RPMI7951 (cell line): Measurements from ENCODE around the gene ZNF419. TPM values are rescaled to one million over a fixed set of nuclear protein-coding genes. Genes with fewer than 3 reads are reported as not detected.
"Not testable (repeated sequence)": the region's sequence is repeated elsewhere in the genome, so short reads cannot be mapped to it uniquely, and the experiment has no call there.

Experiments used
- DNase-seq: peaks from one replicate; pipeline ENCODE4 v3.0.0-alpha.2; 2012; ENCODE audit warnings: low read depth
- total RNA-seq: library from RNA; depleted of rRNA; stranded (reverse); fragments of >200 nt; shearing (Covaris generic); gene quantifications from 2 replicates; pipeline ENCODE4 v1.2.3, GENCODE V29; 2014; rRNA removed

The ZNF419 gene
- 11.1 and 12.0 TPM in 2 replicates for total RNA-seq

DNA sequence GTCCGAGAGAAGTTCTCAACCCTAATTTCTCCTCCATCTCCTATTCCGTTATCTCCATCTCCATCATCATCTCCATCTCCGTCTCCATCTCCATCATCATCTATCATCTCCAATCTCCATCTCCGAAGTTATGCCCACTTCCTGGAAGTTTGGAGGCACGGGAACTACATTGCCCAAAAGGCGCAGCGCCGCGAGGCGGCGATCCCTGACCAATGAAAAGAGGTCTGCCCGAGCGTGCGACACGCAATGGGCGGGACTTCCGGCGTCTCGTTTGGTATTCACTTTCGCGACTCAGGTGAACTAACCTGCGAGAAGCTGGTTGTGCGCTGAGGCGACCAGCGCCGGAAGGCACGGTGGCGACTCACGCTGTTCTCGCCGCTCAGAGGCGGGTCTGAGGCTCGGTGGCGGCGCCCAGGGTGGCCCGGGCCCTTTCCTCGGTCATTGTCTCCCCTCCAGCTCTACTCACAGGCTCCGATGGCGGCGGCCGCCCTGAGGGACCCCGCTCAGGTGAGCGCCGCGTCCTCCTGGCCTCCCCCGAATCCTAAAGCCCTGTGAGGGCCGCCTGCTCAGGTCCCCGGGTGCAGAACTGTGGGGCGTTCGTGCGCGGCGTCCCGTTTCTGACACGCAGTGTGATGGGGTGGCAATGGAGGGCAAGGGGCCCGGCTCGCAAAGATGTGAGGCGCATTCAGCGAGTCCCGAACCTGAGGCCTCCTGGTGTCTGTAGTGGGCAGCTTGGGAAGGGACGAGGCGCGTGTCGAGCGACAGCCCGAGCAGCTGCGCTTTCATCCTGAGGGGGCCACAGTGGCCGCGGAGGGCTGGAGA is at the start of gene ZNF419:
TSS of gene ZNF419 (plus strand) at position 274 of the 822 bp plus-strand sequence. CDS start at position 475, 201 bp downstream.
- peak; percentile 86 for DNase-seq

DNA sequence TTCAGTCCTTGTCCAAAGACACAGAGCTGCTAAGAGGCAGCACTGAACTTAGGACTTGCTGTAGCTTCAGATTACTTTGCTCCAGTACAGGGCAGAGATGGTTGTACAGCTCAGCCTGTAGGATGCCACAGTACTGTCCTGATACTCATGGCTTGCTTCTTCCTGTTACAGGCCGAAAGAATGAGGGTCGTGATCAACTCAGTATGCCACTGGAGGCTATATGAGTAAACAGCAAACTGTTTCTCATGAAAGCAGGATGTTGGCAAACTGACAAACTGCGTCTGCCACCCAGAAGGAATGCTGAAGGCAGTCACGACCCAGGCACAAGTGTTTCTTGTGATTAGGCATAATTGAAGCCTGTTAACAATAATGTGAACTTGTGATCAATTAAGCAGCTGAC is 49.6 kb upstream of the ZNF419 start:
- no peak for DNase-seq

DNA sequence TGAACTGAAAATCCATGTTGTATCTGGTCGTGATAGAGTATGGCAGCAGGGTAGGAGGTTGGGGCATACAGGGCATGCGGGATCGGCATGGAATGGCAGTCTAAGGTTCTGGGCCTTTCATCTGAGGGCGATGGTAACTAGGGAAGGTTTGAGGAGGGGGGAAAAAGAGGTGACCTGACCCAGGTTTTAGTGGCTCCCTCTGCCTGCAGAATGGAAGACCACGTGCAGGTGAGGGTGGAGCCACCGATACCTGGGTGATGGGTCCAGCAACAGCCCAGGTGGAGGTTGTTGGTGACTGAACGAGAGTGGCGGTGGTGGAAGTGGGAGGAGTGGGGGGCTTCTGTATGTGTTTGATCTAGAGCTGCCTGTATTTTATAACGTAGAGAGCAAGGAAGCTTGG is 48.6 kb upstream of the ZNF419 start:
- DNase-seq, result no peak

DNA sequence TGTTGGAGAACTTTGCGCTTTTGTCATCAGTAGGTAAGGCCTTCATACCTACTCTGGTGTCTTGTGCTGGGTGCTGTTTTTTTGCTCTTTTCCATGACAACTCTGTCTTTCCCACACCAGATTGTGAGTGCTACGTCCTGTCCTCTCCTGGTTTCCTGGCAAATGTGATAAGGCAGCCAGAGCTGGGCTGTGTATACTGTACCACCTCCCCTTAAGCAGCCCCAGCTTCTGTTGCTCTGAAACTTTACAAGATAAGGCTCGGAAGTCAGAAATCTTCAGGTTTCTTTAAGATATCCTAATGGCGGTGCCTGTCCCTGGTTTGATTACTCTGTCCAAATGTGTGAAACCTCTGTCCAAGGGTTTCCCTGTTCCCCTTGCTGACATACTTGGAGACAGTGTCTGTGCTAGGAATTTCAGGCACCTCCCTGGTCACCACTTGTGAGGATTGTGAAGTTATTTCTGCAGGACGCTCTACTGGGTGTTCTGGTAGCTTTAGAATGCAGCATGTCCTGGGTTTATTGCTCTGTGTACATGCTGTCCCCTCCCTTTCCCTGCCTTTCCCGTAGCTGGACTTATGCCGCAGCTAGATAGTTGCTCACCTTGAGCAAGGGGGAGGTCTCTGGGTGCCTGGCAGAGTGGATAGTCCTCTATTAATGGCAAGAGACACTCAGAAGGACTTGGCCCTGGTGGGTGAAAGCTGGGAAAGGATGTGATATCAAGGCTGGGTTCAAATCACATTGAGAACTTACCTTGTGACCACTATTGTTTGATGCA is 45.4 kb upstream of the ZNF419 start:
- no peak for DNase-seq

DNA sequence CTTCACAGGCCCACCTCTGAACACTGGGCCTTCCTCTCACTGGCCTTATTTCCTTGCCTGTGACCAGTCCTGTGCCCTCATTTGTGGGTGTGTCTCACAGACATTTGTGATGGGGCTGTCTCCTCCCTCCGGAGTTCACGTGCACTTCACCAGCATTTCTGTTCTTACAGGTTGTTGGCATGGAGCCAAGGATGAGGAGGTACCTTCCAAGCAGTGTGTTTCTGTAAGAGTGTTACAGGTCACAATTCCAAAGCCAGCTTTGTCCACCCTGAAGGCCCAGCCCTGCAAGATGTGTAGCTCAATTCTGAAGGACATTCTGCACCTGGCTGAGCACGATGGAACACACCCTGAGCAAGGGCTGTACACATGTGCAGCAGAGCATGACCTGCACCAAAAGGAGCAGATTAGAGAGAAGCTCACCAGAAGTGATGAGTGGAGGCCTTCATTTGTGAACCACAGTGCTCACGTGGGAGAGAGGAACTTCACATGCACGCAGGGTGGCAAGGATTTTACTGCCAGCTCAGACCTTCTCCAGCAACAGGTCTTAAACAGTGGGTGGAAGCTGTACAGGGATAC is 44.3 kb upstream of the ZNF419 start:
- no peak for DNase-seq

DNA sequence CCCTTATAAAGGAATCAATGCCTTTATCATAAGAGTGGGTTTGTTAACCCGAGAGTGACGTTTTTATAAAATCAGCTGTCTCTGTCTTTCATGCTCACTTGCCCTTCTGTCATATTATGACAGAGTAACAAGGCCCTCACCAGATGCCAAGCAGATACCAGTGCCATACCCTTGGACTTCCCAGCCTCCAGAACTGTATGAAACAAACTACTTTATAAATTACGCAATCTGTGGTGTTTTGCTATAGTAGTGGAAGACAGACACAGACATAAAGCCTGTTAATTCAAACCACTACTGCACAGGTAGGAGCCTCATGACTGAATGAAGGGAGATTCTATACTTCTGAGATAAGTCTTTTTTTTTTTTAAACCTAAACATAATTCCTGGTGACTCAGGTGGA is 35.2 kb upstream of the ZNF419 start:
- no peak for DNase-seq

DNA sequence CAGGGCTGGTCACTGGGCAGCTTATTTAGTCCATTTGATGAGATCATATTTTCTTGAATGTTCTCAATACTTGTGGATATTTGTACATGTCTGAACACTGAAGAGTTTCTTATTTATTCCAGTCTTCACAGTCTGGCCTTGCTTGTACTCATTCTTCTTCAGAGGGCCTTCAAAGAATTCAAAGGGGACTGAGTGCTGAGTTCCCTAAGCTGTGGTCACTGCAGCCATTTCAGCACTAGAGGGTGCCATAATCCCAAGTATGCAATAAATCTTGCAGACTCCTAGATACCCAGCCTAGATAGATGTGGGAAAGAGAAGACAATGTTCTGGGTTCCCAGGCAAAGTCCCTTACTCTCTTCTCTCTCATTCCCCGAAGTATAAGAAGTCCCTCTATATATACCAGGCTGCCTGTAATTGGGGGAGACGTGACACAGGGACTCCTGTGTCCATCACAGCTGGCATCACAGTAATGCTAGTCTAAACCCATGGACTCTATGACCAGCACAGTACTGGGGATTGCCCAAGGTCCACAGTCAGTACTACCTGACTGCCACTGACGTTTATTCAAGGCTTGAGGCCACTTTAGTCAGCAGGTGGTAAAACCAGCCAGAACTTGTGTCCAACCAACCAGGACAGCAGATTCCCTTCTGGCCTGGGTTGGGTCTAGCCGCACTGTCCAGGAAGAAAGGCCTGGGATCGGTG is 21.7 kb upstream of the ZNF419 start:
- DNase-seq, result peak; percentile 55

DNA sequence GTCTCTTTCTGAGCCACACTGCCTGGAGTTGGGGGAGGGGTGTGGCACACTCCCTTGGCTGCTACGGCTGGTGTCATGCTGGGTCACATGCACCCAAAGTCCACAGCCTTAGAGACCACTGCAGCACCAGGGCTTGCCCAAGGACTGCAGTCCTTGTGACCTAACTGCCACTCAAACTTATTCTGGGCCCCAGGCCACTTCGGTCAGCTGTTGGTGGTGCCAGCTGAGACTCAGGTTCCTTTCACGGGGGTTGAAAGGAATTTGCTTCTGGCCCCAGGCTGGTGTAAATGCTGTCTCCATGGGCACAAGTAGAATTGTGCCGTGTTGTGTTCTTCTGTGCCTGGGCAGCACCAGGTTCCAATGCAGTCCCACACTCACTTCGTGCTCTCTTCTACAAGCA is 21.1 kb upstream of the ZNF419 start:
- no peak for DNase-seq

DNA sequence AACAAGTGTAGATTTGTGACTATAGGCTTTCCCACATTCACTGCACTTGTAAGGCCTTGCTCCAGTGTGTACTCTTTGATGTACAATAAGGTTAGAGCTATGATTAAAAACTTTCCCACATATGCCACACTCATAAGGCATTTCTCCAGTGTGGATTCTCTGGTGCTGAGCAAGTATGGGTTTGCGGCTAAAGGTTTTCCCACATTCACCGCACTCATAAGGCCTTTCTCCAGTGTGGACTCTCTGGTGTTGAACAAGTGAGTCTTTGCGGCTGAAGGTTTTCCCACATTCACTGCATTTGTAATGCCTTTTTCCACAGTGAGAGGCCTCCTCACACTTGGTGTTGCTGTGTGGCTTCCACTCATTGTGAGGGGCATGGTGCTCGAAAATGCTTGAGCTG is 13.9 kb upstream of the ZNF419 start:
- DNase-seq, result peak; percentile 28

DNA sequence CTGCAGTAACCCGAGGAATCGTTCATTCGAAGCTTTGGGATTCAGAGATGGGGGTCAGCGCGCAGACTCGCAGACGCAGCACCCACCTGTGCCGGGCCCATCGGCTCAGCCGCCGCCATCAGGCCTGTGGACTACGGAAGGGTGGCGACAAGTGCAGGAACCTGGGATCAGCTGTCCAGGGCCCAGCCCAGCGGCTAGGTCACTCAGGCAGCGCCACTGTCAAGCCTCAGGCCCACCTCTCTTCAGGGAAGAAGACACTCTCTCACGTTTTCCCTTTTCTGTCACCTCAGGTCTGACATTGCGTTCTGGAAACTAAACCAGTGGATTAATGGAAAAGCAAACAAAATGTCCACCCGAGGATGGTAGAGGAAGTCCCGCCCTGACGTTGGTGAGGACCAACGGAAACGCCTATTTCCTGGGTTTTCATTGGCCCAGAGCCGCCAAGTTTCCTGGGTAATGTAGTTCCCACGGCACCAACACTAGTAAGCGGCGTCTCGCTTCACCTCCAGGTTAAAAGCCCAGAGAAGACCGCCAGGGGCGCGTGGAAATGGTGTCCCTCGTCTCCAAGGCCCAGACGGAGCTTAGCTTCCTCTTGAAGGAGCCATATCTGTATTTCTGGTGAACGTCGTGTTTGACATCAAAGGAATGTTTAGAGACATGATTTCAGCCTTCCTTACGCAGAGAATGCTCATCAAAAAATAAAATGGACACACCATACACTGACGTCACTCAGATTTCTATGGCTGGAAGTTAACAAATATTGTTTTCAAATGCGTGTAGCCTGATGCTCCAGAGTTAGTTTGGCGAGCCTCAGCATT is 10.2 kb upstream of the ZNF419 start, which contains the start of gene ZNF772:
TSS of gene ZNF772 (minus strand) at position 376 of the 818 bp plus-strand sequence. CDS start at position 119, 257 bp downstream.
- DNase-seq, result peak; percentile 97

DNA sequence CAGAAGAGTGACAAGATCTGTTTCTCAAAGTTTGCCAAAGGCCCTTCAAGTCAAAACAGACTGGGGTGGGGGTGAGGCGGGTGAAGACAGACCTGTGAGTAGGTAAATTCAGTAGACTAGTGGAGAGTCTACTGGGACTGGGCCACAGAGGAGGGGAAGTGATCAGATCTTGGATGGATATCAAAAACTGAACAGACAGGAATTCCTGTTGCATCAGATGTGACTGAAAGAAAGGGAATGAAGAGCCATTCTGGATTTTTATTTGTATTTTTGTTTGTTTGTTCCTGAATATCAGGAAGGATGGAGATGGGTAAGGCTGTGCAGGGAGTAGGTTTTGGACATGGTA is 722 bp downstream of the ZNF419 start:
- not testable (repeated sequence) for DNase-seq

DNA sequence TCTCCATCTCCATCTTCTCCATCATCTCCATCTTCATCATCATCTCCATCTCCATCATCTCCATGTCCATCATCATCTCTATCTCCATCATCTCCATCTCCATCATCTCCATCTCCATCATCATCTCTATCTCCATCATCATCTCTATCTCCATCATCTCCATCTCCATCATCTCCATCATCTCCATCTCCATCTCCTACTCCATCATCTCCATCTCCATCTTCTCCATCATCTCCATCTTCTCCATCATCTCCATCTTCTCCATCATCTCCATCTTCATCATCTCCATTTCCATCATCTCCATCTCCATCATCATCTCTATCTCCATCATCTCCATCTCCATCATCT is 11.8 kb downstream of the ZNF419 start:
- DNase-seq, result not testable (repeated sequence)

DNA sequence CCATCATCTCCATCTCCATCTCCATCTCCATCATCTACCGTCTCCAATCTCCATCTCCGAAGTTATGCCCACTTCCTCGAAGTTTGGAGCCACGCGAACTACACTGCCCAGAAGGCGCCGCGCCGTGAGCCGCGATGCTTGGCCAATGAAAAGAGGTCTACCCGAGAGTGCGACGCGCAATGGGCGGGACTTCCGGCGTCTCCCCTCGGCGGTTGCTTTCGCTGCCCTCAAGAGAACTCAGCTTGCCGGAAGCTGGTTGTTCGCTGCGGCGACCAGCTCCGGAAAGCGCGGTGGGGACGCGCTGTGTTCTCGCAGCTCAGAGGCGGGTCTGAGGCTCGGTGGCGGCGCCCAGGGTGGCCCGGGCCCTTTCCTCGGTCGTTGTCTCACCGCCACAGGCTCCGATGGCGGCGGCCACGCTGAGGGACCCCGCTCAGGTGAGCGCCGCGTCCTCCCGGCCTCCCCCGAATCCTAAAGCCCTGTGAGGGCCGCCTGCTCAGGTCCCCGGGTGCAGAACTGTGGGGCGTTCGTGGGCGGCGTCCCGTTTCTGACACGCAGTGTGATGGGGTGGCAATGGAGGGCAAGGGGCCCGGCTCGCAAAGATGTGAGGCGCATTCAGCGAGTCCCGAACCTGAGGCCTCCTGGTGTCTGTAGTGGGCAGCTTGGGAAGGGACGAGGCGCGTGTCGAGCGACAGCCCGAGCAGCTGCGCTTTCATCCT is 12.3 kb downstream of the ZNF419 start, which contains the start of gene ZNF773:
TSS of gene ZNF773 (plus strand) at position 259 of the 716 bp plus-strand sequence. CDS start at position 402, 143 bp downstream.
- peak; percentile 97 for DNase-seq

DNA sequence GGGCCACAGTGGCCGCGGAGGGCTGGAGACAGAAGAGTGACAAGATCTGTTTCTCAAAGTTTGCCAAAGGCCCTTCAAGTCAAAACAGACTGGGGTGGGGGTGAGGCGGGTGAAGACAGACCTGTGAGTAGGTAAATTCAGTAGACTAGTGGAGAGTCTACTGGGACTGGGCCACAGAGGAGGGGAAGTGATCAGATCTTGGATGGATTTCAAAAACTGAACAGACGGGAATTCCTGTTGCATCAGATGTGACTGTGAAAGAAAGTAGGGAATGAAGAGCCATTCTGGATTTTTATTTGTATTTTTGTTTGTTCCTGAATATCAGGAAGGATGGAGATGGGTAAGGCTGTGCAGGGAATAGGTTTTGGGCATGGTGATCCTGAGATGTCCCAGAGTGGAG is 12.8 kb downstream of the ZNF419 start:
- DNase-seq, result peak; percentile 24

DNA sequence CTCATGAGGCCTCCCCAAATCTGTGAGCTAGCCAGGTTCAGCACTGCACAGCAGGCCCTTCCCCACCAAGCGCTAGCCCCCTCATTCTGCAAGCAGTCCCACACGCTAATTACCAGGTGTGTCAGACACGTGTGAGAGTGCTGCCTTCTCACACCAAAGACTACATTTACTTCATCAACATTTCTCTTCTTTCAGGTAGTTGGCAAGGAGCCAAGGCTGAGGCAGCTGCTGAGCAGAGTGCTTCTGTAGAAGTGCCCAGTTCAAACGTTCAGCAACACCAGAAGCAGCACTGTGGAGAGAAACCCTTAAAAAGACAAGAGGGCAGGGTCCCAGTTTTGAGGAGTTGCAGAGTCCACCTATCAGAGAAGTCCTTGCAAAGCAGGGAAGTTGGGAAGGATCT is 18.6 kb downstream of the ZNF419 start:
- DNase-seq, result no peak

DNA sequence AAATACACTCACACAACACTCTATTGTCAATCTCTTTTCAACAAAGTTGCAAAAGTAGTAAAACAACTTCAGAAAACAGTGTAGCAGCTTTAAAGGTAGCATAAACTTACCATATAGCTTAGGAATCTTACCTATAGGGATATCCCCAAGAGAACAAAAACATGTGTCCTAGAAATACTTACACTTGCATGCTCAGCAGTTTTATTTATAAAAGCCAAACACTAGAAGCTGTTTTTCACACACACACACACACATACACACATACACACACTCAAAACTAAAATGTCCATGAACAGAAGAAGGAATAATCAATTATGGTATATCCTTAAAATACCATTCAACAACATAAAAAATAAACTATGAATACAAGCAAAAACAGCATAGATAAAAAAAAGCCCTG is 23.9 kb downstream of the ZNF419 start:
- no peak for DNase-seq

DNA sequence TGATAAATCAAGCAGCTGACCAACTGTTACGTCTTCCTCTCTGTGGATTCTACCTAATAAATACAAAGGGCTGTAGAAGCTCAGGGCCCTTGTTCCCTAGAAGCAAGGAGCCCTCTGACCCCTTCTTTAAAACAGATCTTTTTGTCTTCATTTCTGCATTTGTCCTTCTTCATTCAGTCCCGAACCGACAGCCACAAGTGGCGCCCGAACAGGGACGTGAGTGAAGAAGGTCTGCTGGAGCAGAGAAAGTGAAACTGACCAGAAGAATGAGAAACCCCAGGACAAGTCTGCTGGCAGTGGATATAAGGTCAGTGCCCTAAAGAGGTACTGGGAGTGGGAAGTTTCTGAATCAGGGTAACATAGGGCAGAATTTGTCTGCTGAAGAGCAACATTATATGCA is 25.3 kb downstream of the ZNF419 start:
- peak; percentile 38 for DNase-seq

DNA sequence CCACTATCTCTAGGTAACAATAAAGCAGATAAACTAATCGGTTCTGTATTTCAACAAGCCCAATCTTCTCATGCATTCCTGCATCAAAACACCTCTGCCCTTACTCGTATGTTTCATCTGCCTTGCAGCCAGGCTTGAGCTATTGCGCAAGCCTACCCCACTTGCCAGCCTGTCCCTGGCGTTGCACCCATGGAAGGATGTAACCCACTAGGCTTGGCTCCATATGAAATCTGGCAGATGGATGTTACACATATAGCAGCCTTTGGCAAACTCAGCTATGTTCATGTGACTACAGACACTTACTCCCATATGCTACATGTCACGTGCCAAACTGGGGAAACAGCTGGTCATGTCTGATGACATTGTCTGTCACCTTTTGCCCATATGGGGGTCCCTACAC is 27.7 kb downstream of the ZNF419 start:
- no peak for DNase-seq

DNA sequence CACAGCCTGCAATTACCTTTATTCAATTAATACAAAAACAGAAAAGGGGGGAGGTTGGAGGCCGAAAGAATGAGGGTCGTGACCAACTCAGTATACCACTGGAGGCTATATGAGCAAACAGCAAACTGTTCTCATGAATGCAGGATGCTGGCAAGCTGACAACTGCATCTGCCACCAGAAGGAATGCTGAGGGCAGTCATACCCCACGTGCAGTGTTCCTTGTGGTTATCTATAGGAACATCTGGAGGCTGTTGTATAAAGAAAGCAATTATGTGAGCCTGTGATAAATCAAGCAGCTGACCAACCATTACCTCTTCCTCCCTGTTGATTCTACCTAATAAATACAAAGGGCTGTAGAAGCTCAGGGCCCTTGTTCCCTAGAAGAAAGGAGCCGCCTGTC is 30.5 kb downstream of the ZNF419 start:
- DNase-seq, result peak; percentile 24

DNA sequence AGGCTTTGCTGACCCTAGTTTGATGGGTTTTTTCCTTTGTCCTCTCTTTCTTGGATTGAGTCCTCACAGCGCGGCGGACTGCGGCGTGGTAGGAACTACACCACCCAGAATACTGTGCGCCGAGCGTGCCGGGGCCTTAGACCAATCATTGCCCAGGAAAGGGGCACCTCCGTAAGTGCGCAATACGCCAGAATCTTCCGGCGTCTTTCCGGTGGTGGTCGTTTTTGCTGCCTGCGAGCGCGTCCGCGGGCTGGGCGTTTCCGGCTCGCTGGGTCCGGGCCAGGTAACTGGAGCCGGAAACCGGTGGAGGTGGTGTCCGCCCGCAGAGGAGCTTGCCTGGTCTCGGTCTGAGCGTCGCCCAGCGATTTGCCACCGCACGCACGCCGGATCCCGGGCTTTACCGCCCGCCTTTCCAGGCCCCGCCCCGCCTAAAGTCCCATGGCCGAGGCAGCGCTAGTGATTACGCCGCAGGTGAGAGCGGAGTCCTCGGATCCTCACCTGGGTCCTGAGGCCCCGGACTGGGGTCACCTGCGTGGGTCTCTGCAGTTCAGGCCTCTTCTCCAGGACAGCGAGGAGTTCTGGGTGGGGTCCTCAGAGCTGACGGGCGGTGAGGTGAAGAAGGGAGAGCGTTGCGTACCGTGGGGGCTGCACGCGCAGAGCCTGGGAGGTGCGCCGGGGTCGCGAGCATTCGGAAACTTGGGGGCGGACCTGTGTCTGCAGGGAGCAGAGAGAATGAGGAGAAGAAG is 39.8 kb downstream of the ZNF419 start, which contains the start of gene ZNF549:
TSS of gene ZNF549 (plus strand) at position 221 of the 746 bp plus-strand sequence. CDS start at position 439, 218 bp downstream.
- peak; percentile 94 for DNase-seq
